ENCODE data around the gene LRRC4. TPM values are rescaled to one million over a fixed set of nuclear protein-coding genes. Genes with fewer than 3 reads are reported as not detected.
A peak's percentile ranks its signal among the peaks of the same experiment; 100 is the strongest.

The LRRC4 gene, protein sequence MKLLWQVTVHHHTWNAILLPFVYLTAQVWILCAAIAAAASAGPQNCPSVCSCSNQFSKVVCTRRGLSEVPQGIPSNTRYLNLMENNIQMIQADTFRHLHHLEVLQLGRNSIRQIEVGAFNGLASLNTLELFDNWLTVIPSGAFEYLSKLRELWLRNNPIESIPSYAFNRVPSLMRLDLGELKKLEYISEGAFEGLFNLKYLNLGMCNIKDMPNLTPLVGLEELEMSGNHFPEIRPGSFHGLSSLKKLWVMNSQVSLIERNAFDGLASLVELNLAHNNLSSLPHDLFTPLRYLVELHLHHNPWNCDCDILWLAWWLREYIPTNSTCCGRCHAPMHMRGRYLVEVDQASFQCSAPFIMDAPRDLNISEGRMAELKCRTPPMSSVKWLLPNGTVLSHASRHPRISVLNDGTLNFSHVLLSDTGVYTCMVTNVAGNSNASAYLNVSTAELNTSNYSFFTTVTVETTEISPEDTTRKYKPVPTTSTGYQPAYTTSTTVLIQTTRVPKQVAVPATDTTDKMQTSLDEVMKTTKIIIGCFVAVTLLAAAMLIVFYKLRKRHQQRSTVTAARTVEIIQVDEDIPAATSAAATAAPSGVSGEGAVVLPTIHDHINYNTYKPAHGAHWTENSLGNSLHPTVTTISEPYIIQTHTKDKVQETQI
- polyA plus RNA-seq (2012; rRNA removed): 0.44 and 0.58 TPM in 2 replicates
- polyA plus RNA-seq (2012; cell fraction: cytosol; rRNA removed): 0.30 and 0.41 TPM in 2 replicates
- 0.46 and 0.74 TPM in 2 replicates for polyA plus RNA-seq (2012; cell fraction: nucleus; rRNA removed)

DNA sequence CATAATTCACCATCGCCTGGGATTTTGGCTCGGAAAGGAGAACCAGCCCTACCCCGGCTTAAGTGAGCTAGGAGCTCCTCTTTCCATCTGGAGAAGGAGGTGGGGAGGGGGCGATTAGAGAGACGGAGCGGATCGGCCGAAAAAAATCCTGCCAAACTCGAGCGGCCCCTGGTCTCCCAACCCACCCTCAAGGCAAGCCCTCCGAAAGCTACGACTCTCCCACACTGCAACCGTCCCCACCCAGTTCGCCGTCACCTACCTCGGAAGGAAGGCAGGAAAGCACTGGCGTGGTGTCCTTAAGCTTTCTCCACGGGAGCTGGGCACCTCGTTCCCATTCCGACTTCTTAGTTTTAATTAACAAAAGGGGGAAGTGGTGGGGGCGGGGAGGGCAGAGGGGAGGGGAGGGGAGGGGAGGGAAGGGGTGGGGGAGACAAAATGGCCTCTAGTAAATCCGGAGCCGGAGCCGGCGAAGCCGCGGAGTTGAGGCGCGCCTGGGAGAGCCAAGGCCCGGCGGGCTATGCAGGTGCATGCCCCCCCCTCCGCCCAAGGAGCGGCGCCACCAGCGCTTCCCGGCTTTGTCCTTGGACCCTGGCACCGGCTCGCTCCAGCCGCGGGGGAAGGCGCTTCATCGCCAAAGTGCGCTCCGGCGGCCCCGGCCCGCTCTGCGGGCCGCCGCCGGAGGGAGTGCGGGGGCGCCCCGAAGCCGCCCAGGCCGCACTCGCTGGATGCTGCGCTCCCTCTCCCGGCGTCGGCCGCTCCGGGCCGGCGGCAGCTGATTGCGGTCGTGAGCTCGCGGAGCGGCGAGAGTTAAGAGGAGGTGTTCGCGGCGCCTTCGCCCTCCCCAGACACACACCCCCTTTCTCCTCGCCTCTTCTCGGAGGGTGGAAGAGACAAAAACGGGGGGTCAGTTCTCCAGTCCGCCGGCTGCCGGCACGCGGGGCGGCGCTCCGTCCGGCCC lies at the start of gene LRRC4:
LRRC4 (minus strand) TSS at position 784 of the 958 bp plus-strand sequence. CDS start 797 bp downstream, outside the sequence.
- H2AFZ ChIP-seq (ENCODE audit: low read depth): no peak within 1 kb of the TSS
- H3K79me2 ChIP-seq (ENCODE audit: insufficient read depth): peaks cover 9% of the 10 kb centered on the region; the same call in 1 of the 2 replicates
- peak within 1 kb of the TSS in 1 of 2 experiments; percentile 51; a peak in 2 of 4 replicates for H3K27ac ChIP-seq (ENCODE audit: low read depth in 2 of 2, low read length in 1 of 2)
- DNase-seq: peak; percentile 90
- 40% methylated on average over 50 of the region's 87 CpGs for WGBS (ENCODE audit: low lambda C conversion rate)
- POLR2A ChIA-PET: interaction anchor here (1.0 kb wide), 1 partner anchor 35 kb away, joined by 3 read pairs; no protein-coding TSS in a partner anchor
- H3K4me2 ChIP-seq: peak within 1 kb of the TSS; percentile 80
- no peaks in the 10 kb centered on the region for H3K27me3 ChIP-seq (ENCODE audit: insufficient read depth)
- no peaks in the 10 kb centered on the region for H3F3A ChIP-seq (replicated peaks; ENCODE audit: insufficient read depth)
- H3K9me3 ChIP-seq: no peaks in the 10 kb centered on the region
- peaks cover 0 to 30% of the 10 kb centered on the region in 2 experiments; a peak in 2 of 4 replicates for H3K4me1 ChIP-seq (ENCODE audit: control insufficient read depth in 1 of 2, insufficient read depth in 2 of 2, low read depth in 1 of 2, low read length in 1 of 2)
- peaks cover 76% of the 10 kb centered on the region for H4K20me1 ChIP-seq (ENCODE audit: insufficient read depth)
- H3K36me3 ChIP-seq (replicated peaks in 1 of 2; ENCODE audit: control insufficient read depth in 1 of 2, insufficient read depth in 2 of 2, low read length in 1 of 2): peaks cover 0 to 18% of the 10 kb centered on the region in 2 experiments
- H3K4me3 ChIP-seq (ENCODE audit: low read depth in 2 of 2, low read length in 1 of 2): peak within 1 kb of the TSS; percentile 55 to 62
- CTCF ChIA-PET: interaction anchor here (1.1 to 3.5 kb wide), 14 partner anchors 8 to 324 kb away, joined by 3 to 21 read pairs (median 5); no protein-coding TSS in a partner anchor
- H3K9ac ChIP-seq: peak within 1 kb of the TSS; percentile 49; the same call in 1 of the 2 replicates
- peak; percentile 34; the same call in 1 of the 2 replicates for TF ChIP-seq MAX (IDR thresholded peaks at IDR 0.05; ENCODE audit: low read depth)
- no peak for TF ChIP-seq MXI1 (IDR thresholded peaks at IDR 0.05; ENCODE audit: low read depth, low read length)
- peak; percentile 38 for TF ChIP-seq RAD21 (IDR thresholded peaks at IDR 0.05; ENCODE audit: low read length)
- TF ChIP-seq, protein P1, sequence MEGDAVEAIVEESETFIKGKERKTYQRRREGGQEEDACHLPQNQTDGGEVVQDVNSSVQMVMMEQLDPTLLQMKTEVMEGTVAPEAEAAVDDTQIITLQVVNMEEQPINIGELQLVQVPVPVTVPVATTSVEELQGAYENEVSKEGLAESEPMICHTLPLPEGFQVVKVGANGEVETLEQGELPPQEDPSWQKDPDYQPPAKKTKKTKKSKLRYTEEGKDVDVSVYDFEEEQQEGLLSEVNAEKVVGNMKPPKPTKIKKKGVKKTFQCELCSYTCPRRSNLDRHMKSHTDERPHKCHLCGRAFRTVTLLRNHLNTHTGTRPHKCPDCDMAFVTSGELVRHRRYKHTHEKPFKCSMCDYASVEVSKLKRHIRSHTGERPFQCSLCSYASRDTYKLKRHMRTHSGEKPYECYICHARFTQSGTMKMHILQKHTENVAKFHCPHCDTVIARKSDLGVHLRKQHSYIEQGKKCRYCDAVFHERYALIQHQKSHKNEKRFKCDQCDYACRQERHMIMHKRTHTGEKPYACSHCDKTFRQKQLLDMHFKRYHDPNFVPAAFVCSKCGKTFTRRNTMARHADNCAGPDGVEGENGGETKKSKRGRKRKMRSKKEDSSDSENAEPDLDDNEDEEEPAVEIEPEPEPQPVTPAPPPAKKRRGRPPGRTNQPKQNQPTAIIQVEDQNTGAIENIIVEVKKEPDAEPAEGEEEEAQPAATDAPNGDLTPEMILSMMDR (IDR thresholded peaks at IDR 0.05): peak; percentile 24
- no peak for TF ChIP-seq TEAD4 (IDR thresholded peaks at IDR 0.05; ENCODE audit: borderline replicate concordance, insufficient read depth)
- 0 out of 2 replicates have a peak, but pooled peaks have one; percentile 2 for TF ChIP-seq FOSL2 (IDR thresholded peaks at IDR 0.05; ENCODE audit: borderline replicate concordance, low read depth)
- no peaks in the 10 kb centered on the region for H3K9me2 ChIP-seq

DNA sequence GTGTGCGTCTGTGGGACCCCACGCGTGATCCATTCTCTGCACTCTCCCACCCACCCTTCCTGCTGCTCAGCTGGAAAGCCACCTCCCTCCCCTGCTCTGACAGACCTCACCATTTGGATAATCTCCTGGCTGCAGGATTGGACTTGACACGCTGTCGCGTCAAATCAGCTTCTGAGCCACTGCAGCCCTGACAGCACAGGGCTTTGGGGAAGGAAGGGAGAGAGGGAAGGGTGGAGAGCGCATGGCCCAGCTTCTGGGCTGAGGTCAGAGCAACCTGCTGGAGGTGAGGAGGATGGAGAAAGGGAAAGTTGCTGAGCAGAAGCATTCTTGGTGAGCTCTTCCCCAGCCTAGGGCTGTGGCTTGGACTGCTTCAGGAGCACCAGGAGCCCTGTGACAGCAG lies 48.9 kb upstream of the LRRC4 start:
- no peak overlapping the region for H3K4me3 ChIP-seq (ENCODE audit: low read depth in 2 of 2, low read length in 1 of 2)
- TF ChIP-seq EP300 (IDR thresholded peaks at IDR 0.05; ENCODE audit: borderline replicate concordance in 1 of 2, low read depth in 1 of 2, low read length in 1 of 2): peak in 1 of 2 experiments; percentile 40; a peak in 1 of 4 replicates
- TF ChIP-seq, protein P1 (IDR thresholded peaks at IDR 0.05): no peak
- H3K9ac ChIP-seq: no peak overlapping the region
- no peaks in the 10 kb centered on the region for H3K9me3 ChIP-seq
- H3K4me1 ChIP-seq (ENCODE audit: control insufficient read depth in 1 of 2, insufficient read depth in 2 of 2, low read depth in 1 of 2, low read length in 1 of 2): peaks cover 0 to 84% of the 10 kb centered on the region in 2 experiments; a peak in 2 of 4 replicates
- no peak overlapping the region for H2AFZ ChIP-seq (ENCODE audit: low read depth)
- no peaks in the 10 kb centered on the region for H4K20me1 ChIP-seq (ENCODE audit: insufficient read depth)
- POLR2A ChIA-PET: no interaction called here
- H3K4me2 ChIP-seq: no peak overlapping the region
- H3F3A ChIP-seq (replicated peaks; ENCODE audit: insufficient read depth): no peaks in the 10 kb centered on the region
- no peak for DNase-seq
- H3K27ac ChIP-seq (ENCODE audit: low read depth in 2 of 2, low read length in 1 of 2): no peak overlapping the region
- peaks cover 12 to 67% of the 10 kb centered on the region in 2 experiments for H3K36me3 ChIP-seq (replicated peaks in 1 of 2; ENCODE audit: control insufficient read depth in 1 of 2, insufficient read depth in 2 of 2, low read length in 1 of 2)
- CTCF ChIA-PET: interaction anchor here (1.2 to 5.6 kb wide), 4 partner anchors 25 to 372 kb away, joined by 4 to 33 read pairs (median 11); no protein-coding TSS in a partner anchor
- 97% methylated on average over 7 of the region's 7 CpGs for WGBS (ENCODE audit: low lambda C conversion rate)
- no peaks in the 10 kb centered on the region for H3K27me3 ChIP-seq (ENCODE audit: insufficient read depth)
- no peaks in the 10 kb centered on the region for H3K79me2 ChIP-seq (ENCODE audit: insufficient read depth)
- no peaks in the 10 kb centered on the region for H3K9me2 ChIP-seq
